Stimulated activated naive CD8-positive, alpha-beta T cell treated with anti-CD3 and anti-CD28 coated beads, Interleukin-15, amount 100 ng/mL, for 72 hours (primary cell): ENCODE data around the gene ADSS1.

ENCODE experiments used
- ATAC-seq: fragments of 150-1000 bp; cut with Tn5 transposase; 2 replicates; pipeline ENCODE4 v1.10.0; 2021; ENCODE audit warnings: mild to moderate bottlenecking, moderate library complexity
- DNase-seq, 2 donors: peaks; one replicate each; pipeline ENCODE4 v3.0.0; 2021 to 2022
- H3K27ac Mint-ChIP-seq, 2 donors: one replicate each; pipeline ENCODE4 v1.8.0; 2022; ENCODE audit warnings: mild to moderate bottlenecking in 2 of 2, mixed read lengths in 2 of 2, moderate library complexity in 2 of 2
- H3K27me3 Mint-ChIP-seq: one replicate; pipeline ENCODE4 v1.8.0; 2022; ENCODE audit warnings: mixed read lengths
- H3K4me1 Mint-ChIP-seq: one replicate; pipeline ENCODE4 v1.8.0; 2022; ENCODE audit warnings: mild to moderate bottlenecking, mixed read lengths
- H3K4me3 Mint-ChIP-seq, 2 donors: one replicate each; pipeline ENCODE4 v1.8.0; 2022; ENCODE audit warnings: mild to moderate bottlenecking in 2 of 2, mixed read lengths in 2 of 2, moderate library complexity in 1 of 2
- H3K9me3 Mint-ChIP-seq, 2 donors: one replicate each; pipeline ENCODE4 v1.8.0; 2022; ENCODE audit warnings: mixed read lengths in 2 of 2

The ADSS1 gene

DNA sequence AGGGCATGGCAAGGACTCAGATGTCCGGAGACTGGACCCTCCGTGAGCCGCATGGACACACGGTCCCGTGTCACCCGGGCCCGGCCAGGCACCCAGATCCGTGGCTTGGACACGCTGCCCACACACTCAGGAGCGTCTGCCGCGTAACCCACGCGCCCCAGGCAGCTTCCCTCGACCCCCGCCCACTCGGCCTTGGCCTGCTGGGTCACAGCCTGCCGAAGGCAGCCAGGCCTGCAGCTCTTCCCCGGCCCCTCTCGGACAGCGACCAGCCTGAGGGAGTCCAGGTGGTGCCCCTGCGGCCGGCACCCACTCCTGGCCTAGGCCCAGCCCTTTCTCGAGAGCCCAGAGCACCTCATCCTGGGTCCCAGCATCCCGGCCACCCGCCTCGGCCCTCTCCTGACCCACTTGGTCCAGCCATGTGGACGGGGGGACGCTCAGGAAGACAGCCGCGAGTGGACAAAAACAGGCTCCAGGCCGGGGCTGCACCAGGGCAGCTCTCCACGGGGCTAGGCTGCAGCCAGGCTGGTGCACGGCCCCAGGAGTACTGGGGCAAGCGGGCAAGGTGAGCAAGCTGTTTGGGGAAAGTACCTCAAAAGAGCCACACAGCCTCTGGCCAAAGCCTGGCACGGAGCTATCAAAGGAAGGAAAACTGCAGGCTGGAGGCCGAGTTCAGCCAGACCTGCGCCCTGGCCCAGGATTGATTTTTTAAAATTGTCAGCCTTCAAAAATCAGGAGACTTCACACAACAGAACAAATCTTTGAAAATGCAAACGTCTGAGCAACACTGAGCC lies 65.0 kb downstream of the ADSS1 start:
- Mint-ChIP-seq H3K4me1 (peaks cover 81% of the 10 kb centered on the region), H3K9me3 (no peaks in the 10 kb centered on the region), H3K27ac (peak overlapping the region in 1 of 2 donors; percentile 34), H3K27me3 (no peaks in the 10 kb centered on the region), H3K4me3 (no peak overlapping the region)
- DNase-seq (no peak), ATAC-seq (no peak)

DNA sequence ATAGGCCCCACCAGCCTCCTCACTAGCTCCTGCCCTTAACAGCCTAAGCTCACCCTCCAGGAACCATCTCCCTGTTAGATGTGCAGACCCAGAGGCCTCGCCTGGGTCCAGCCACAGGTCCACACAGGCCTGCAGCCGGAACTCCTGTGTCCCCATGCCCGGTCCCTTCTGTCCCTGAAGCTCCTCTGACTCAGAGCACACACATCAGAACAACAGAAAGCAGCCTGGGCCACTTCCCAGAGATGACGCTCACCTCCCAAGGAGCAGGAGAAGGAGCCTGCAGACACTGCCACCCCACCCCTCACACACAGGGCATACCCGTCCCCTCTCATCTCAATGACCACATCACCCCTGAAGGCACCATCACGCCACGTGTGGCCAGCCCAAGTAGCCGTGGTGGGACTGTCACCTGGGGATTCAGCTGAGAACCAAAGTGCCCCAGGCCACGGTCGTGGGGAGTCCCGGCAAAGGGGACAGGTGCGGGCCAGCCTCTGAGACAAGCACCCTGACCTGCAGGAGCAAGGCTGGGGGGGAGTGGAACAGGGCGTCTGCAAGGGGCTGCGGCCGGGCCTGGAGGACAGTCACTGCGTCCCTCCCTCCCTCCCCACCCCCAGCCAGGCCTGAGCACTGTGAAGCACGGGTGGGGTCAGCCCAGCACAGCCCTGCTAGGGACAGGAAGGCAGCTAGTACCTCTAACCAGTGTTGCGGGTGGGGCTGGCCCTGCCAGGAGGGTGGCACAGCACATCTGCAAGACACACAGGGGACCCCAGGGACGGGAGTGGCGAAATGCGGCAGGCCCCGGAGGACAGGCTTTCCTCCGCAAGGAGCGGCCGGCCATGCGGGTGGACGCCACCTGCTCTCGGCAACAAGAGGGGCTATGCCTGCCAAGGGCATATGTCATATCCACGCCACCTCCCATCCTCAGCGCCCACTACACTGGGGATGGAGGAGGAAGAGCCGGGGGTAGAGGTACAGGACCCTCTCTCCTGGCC lies 66.0 kb downstream of the ADSS1 start:
- no peak for DNase-seq
- H3K27me3 Mint-ChIP-seq, result no peaks in the 10 kb centered on the region
- H3K27ac Mint-ChIP-seq, result peak overlapping the region in 1 of 2 donors; percentile 49
- no peak for ATAC-seq
- no peaks in the 10 kb centered on the region for H3K9me3 Mint-ChIP-seq
- H3K4me3 Mint-ChIP-seq, result no peak overlapping the region
- peaks cover 88% of the 10 kb centered on the region for H3K4me1 Mint-ChIP-seq

DNA sequence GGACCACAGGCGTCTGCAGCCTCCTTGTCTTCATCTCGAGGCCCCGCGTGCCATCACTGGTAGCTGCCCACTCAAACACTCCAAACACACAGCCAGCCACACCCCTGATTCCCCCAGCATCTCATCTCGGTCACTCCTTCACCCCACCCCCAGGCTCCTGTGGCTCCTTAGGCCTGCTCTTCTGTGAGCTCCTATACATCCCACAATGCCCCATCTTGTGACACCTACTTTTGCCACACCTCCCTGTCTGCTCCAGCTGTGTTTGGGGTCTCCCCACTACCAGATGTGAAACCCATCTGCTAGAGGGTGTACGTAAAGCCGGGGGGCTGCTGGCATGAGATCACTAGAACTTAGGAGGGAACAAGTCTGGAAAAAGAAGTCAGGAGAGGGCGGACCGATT lies 67.4 kb downstream of the ADSS1 start:
- ATAC-seq, result no peak
- Mint-ChIP-seq H3K27me3 (no peaks in the 10 kb centered on the region), H3K4me3 (no peak overlapping the region), H3K27ac (peak overlapping the region in 1 of 2 donors; percentile 82), H3K4me1 (peaks cover 84% of the 10 kb centered on the region), H3K9me3 (no peaks in the 10 kb centered on the region)
- DNase-seq, result no peak

DNA sequence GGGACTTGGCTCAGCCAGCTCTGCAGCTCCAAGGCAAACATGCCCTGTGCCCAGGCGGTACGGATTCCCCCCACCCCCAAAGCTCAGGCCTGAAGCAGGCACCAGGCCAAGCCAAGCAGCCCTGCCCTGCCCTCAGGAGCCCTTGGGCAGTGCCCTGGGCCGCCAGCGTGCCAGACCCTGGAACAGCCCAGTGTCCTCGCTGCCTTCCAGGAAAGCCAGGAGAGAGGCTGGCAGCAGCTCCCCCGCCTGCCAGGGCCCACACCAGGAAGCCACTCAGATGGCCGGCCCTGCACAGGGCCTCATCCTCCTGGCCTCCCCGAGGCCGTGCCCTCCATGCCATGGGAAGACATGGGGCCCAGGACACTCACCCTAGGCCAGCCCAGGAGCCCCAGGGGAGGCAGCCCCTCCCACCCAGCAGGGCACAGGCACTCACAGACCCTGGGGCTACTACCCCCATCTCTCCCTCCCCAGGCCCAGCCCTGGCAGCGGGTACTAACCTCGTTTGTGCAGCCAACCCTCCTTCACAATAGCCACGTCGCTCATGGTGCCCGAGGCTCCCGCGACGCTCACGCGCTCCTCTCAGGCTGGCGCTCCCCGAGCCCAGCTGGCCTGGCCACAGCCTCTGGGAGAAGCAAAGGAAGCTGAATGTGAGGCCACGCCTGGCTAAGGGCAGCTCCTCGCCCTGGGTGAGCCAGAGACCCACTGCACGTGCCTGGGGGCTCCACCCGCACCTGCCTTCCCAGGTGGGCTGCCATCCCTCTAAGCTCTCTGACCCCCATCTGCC lies 68.3 kb downstream of the ADSS1 start:
- ATAC-seq (no peak), DNase-seq (no peak)
- Mint-ChIP-seq H3K27me3 (no peaks in the 10 kb centered on the region), H3K9me3 (no peaks in the 10 kb centered on the region), H3K27ac (no peak overlapping the region), H3K4me1 (peaks cover 84% of the 10 kb centered on the region), H3K4me3 (no peak overlapping the region)

DNA sequence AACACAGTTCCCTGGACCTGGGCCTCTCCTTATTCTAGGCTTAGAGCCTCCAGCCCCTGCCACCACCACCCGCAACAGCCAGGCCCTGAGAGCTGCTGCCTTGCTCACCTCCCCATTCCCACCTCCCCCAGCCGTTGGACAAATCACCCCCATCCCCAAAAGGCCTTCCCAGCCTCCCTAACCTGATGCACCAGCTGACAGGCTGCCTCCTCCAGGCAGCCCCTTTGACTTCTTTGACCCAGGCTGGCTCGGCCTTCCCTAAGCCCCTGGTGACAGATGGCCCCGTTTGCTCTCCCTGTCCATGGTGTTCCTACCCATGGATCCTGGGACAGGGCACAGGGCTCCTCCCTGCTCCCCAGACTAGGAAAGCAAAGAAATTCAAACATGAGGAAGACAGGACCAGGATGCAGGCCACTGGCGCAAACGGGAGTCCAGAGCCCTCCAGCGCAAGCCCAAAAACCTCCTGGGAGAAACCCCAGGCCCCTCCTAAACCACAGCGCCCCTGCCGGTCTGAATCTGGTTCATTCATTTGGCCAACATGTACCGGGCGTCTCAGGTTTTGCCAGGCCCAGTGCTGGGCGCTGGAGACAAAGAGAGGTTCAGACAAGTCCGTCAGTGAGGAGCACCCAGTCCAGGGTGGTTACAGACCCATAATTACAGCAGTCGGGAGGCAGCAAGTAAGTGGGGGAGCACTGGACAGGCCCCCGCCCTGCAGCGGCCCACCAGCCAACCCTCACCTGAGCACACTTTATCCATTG lies 69.1 kb downstream of the ADSS1 start:
- ATAC-seq (no peak), DNase-seq (no peak)
- H3K9me3 Mint-ChIP-seq, result no peaks in the 10 kb centered on the region
- H3K4me3 Mint-ChIP-seq, result peak overlapping the region; percentile 92 to 93
- peaks cover 87% of the 10 kb centered on the region for H3K4me1 Mint-ChIP-seq
- peak overlapping the region in 1 of 2 donors; percentile 71 for H3K27ac Mint-ChIP-seq
- H3K27me3 Mint-ChIP-seq, result peaks cover 5% of the 10 kb centered on the region

DNA sequence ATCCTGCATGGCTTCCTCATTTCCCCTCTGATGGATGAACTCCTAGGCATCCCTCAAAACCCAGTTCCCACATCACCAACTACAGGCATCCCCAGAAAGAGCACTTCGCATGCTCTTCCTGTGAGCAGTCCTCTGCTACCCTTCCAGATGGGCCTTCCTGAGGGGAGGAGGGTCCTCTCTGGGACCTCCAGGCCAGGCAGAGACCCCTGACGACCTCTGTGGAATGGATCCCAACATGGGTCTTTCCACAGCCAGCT lies 69.6 kb downstream of the ADSS1 start:
- peak overlapping the region; percentile 92 to 93 for H3K4me3 Mint-ChIP-seq
- DNase-seq (no peak), ATAC-seq (no peak)
- peaks cover 87% of the 10 kb centered on the region for H3K4me1 Mint-ChIP-seq
- peaks cover 10% of the 10 kb centered on the region for H3K27me3 Mint-ChIP-seq
- H3K27ac Mint-ChIP-seq, result peak overlapping the region in 1 of 2 donors; percentile 71
- no peaks in the 10 kb centered on the region for H3K9me3 Mint-ChIP-seq

DNA sequence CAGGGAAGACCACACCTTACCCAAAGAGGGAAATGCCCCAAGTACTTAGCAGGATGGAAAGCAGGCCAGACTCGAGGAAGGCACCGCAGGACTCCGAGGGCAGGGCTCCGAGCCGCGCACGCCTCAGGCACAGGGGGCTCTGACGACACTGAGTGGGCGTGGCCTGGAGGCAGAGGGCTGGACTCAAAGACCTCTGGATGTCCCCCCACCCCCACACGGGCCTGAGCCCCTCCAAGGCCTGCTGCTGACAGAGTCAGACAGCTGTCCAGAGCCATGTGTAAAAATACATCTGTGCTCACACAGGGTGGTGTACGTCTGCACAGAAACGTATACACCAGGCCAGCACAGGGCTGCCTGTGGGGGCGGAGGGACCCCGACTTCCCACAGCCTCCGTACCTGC lies 70.1 kb downstream of the ADSS1 start:
- Mint-ChIP-seq H3K4me3 (peak overlapping the region; percentile 92 to 93), H3K27me3 (peaks cover 13% of the 10 kb centered on the region), H3K4me1 (peaks cover 83% of the 10 kb centered on the region), H3K9me3 (no peaks in the 10 kb centered on the region), H3K27ac (peak overlapping the region; percentile 73 to 86)
- DNase-seq (peak in 1 of 2 donors; percentile 41), ATAC-seq (peak; percentile 18)

DNA sequence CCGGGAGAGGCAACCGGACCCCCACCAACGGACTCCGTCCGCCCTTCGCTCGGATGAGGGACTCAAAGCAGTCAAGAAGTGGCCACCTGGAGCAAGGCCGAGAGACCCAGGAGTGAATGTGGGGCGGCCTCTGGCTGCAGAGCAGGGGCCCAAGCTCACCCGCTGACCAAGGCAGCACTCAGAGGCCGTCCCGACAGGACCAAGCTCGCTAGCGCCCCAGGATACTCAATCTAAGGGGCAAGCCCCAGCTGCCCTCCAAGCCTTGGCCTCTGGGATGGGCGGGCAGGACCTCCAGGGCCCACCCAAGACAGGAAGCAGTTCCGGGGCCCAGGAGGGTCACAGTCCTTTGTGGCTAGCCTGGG lies 70.6 kb downstream of the ADSS1 start:
- ATAC-seq, result no peak
- Mint-ChIP-seq H3K27me3 (peaks cover 19% of the 10 kb centered on the region), H3K27ac (peak overlapping the region; percentile 73 to 86), H3K4me1 (peaks cover 82% of the 10 kb centered on the region), H3K4me3 (peak overlapping the region; percentile 92 to 93), H3K9me3 (no peaks in the 10 kb centered on the region)
- no peak for DNase-seq

DNA sequence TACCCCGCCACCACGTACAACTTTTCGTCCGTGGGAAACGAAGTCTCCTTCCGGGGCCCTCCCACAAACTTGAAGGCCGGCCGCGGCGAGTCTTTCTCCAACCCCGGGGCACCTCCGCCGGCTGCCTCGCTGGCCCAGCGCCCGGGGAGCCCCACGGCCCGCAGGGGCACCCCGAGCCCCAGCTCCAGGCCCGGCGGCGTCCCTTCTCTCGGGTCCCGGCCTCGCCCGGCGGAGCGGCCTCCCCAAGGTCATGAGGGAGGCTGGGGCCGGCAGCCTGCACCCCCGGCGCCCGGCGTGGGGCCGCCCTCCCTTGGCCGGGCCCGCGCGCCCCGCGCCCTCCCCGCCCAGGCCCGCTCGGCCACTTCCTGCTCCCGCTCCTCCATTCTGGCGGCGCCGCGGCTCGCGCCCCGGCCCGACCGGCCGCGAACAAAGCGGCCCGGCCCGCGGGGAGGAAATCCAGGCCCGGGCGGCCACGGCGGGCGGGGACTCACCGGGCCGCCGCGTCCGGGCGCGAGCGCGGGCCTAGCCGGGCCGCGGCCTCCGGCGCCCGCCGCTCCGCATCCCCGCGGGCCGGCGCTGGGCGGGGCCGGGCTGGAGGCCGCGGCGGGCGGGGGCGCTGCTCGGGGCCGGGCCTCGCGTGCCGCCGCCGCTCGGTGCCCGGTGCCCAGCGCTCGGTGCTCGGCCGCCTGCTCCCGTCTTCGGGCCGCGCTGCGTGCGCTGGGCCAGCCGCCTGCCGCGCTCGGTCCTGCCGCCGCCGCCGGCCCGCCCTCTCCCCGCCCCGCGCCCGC lies 71.2 kb downstream of the ADSS1 start, which contains the start of gene AKT1:
Gene AKT1 (minus strand): TSS at position 756 of the 788 bp plus-strand sequence. CDS start 3,105 bp downstream, outside the sequence.
- DNase-seq (peak in 1 of 2 donors; percentile 40), ATAC-seq (peak; percentile 59)
- H3K4me1 Mint-ChIP-seq, result peaks cover 81% of the 10 kb centered on the region
- H3K27ac Mint-ChIP-seq, result peak within 1 kb of the TSS; percentile 67 to 90
- H3K27me3 Mint-ChIP-seq, result peaks cover 24% of the 10 kb centered on the region
- H3K4me3 Mint-ChIP-seq, result peak within 1 kb of the TSS; percentile 92 to 93
- no peaks in the 10 kb centered on the region for H3K9me3 Mint-ChIP-seq

DNA sequence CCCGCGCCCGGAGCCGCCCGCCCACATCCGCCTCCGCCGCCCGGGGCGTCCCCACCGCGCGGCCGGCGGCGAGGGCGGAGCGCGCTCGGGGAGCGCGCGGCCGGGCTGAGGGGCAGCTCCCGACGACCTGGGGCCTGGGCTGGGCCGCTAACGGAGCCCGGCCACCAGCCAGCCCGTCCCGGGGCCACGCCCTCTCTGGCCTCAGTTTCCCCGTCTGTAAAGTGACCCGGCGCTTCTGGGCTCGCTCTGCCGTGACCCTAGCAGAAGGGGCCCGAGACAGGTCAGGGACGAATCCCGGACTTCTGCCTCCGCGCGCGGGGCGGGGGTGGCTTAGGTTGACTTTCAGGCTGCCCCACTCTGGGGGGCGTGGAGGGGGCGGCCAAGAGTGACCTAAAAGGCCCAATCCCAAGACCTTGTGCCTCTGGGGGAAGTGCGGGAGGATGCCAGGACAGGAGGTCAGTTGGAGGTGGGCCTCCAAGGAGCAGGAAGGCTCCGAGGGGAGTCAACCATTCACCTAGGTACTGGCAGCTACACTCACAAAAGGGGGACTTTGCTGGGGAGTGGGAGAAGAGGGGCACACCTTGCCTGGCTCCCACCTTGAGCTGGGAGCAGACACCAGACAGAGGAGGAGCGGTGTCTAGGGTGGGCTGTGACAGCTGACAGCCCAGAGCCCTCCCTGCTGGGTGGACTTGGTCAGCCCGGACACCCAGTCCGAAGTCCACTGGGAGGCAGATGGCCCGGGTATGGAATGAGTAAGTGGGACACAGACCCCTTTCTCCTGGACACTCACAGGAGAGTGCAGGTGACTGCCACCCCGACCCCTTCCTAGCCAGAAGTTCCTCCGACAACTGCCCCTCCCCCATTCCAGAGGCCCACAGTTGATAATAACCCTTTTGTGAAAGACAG lies 72.0 kb downstream of the ADSS1 start:
- peak; percentile 64 for ATAC-seq
- Mint-ChIP-seq H3K27ac (peak overlapping the region; percentile 67 to 90), H3K4me1 (peaks cover 75% of the 10 kb centered on the region), H3K9me3 (no peaks in the 10 kb centered on the region), H3K27me3 (peaks cover 24% of the 10 kb centered on the region), H3K4me3 (peak overlapping the region; percentile 77 to 82)
- peak in 1 of 2 donors; percentile 25 for DNase-seq

DNA sequence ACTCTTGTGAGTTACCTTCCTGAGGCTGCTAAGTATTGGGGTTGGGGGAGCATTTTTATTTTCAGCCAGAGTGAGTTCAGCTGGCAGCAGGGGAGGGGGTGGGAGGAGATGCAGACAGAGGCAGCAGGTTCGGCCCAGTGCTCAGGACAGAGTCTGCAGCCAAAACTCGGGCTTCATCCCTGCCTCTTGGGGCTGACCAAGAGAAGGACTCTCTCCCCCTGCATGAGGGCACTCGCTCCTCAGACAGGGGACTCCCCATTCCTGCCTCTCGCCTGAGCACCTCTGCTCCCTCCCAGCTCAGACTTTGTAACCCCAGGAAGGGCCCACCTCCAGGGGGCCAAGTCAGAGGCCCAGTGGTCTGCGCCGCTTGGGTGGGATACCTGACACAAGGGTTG lies 72.7 kb downstream of the ADSS1 start:
- Mint-ChIP-seq H3K9me3 (no peaks in the 10 kb centered on the region), H3K4me3 (peak overlapping the region; percentile 77 to 82), H3K27ac (no peak overlapping the region), H3K27me3 (peaks cover 24% of the 10 kb centered on the region), H3K4me1 (peaks cover 75% of the 10 kb centered on the region)
- no peak for ATAC-seq
- no peak for DNase-seq
